ENCODE data around the gene KRT84.
"Not testable (repeated sequence)": the region's sequence is repeated elsewhere in the genome, so short reads cannot be mapped to it uniquely, and the experiment has no call there.

The KRT84 gene

GRCh38 chr12:52360663-52361271, 24.7 kb downstream of the KRT84 start:
- no peak for DNase-seq (ENCODE audit: low read depth in 2 of 2)

GRCh38 chr12:52360106-52360662, 25.3 kb downstream of the KRT84 start:
- DNase-seq (ENCODE audit: low read depth in 2 of 2) = no peak

GRCh38 chr12:52359621-52360061, 25.8 kb downstream of the KRT84 start:
- no peak for DNase-seq (ENCODE audit: low read depth in 2 of 2)

- no peak for DNase-seq (ENCODE audit: low read depth in 2 of 2)
These were observed 26.7 kb downstream of the KRT84 start for GRCh38 chr12:52358575-52359350.

- no peak for DNase-seq (ENCODE audit: low read depth in 2 of 2)
These were observed 28.5 kb downstream of the KRT84 start for GRCh38 chr12:52356762-52357580.

- DNase-seq (ENCODE audit: low read depth in 2 of 2) = no peak
These were observed 29.3 kb downstream of the KRT84 start for GRCh38 chr12:52356031-52356761.

- DNase-seq (ENCODE audit: low read depth in 2 of 2) = no peak
These were observed 30.3 kb downstream of the KRT84 start for GRCh38 chr12:52355176-52355575.

- DNase-seq (ENCODE audit: low read depth in 2 of 2) = no peak
These were observed 31.3 kb downstream of the KRT84 start for GRCh38 chr12:52354200-52354599.

- no peak for DNase-seq (ENCODE audit: low read depth in 2 of 2)
These were observed 31.7 kb downstream of the KRT84 start for GRCh38 chr12:52353766-52354165.

- no peak for DNase-seq (ENCODE audit: low read depth in 2 of 2)
These were observed 32.5 kb downstream of the KRT84 start for GRCh38 chr12:52352951-52353350.

GRCh38 chr12:52351196-52352059, 34.0 kb downstream of the KRT84 start:
- no peak for DNase-seq (ENCODE audit: low read depth in 2 of 2)

GRCh38 chr12:52350786-52351185, 34.7 kb downstream of the KRT84 start:
- DNase-seq (ENCODE audit: low read depth in 2 of 2) = no peak

GRCh38 chr12:52350021-52350620, 35.3 kb downstream of the KRT84 start:
- DNase-seq (ENCODE audit: low read depth in 2 of 2) = no peak

GRCh38 chr12:52349196-52349595, 36.3 kb downstream of the KRT84 start:
- DNase-seq (ENCODE audit: low read depth in 2 of 2) = no peak

- DNase-seq (ENCODE audit: low read depth in 2 of 2) = no peak
These were observed 37.6 kb downstream of the KRT84 start for GRCh38 chr12:52347551-52348510.

- DNase-seq (ENCODE audit: low read depth in 2 of 2) = no peak
These were observed 38.4 kb downstream of the KRT84 start for GRCh38 chr12:52347016-52347415.

- DNase-seq (ENCODE audit: low read depth in 2 of 2) = no peak
These were observed 38.9 kb downstream of the KRT84 start for GRCh38 chr12:52346593-52346992.

GRCh38 chr12:52345041-52345440, 40.4 kb downstream of the KRT84 start:
- DNase-seq (ENCODE audit: low read depth in 2 of 2) = not testable (repeated sequence)

- DNase-seq (ENCODE audit: low read depth in 2 of 2) = no peak
These were observed 41.3 kb downstream of the KRT84 start for GRCh38 chr12:52344111-52344510.
